Smooth muscle cell of the brain vasculature (primary cell): Measurements from ENCODE around the gene CDKN2A.

Experiments used
- DNase-seq: peaks from one replicate; pipeline ENCODE4 v3.0.0-alpha.2; 2012; ENCODE audit warnings: low read depth, low spot score

Gene CDKN2A

GRCh38 chr9:22005702-22006606 is 11.8 kb upstream of the CDKN2A start:
- DNase-seq = no peak

GRCh38 chr9:22005021-22005701 is 11.0 kb upstream of the CDKN2A start:
- DNase-seq = no peak

- DNase-seq = no peak
Measured at GRCh38 chr9:22002038-22002437, 7.8 kb upstream of the CDKN2A start.

DNA sequence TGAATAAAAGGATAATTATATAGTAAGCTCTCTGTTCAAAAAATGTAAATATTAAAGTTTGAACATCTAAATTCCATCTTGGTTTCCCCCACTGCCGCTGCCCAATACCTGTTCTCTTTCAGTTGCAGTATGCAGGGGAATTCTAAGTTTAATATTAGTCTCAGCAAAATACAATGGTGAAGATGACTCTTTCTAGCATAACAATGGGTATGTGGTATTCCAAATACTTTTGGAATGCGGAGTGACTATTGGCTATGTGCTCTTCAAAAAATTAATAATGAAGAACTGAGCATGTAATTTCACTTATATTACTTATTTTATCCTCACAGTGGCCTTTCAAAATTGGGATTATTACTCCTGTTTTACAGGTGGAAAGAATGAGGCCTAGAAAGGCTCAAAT is 3.8 kb upstream of the CDKN2A start:
- DNase-seq = no peak

- no peak for DNase-seq
Measured at GRCh38 chr9:21997480-21997879, 3.3 kb upstream of the CDKN2A start.

- DNase-seq = no peak
Measured at GRCh38 chr9:21996858-21997257, 2.7 kb upstream of the CDKN2A start.

- DNase-seq = no peak
Measured at GRCh38 chr9:21996438-21996837, 2.2 kb upstream of the CDKN2A start.

DNA sequence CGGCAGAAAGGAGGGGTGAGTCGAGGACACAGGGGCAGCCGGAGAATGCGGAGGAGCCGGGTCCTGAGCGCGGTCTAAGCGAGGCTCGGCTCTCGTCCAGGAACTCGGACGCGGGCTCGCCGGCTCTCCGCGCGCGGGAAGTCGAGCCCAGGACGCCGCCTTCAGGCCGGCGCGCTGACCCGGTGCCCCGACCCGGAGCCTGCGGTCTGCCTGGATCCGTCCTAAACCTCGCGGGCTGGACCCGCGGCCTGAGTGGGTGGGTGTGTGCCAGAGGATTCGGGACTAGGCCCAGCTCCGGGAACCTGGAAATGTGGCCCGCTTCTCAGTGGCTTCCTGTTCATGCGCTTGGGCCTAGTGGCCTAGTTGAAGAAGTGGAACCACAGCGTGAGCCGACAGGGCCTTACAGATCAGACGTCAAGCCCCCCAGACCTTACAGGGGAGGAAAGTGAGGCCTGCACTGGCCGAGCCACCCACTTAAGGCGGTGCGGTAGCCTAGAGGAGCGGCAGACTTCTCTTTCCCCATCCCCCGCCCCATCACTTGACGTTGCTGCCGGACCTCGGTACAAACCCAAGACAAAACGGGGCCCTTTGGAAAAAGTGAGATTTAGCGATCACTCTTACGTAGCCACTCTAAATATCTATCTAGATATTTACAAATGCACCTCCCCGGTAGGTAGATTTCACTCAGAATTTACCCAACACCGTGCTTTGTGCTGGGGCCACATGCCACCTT is 1.6 kb upstream of the CDKN2A start:
- no peak for DNase-seq

DNA sequence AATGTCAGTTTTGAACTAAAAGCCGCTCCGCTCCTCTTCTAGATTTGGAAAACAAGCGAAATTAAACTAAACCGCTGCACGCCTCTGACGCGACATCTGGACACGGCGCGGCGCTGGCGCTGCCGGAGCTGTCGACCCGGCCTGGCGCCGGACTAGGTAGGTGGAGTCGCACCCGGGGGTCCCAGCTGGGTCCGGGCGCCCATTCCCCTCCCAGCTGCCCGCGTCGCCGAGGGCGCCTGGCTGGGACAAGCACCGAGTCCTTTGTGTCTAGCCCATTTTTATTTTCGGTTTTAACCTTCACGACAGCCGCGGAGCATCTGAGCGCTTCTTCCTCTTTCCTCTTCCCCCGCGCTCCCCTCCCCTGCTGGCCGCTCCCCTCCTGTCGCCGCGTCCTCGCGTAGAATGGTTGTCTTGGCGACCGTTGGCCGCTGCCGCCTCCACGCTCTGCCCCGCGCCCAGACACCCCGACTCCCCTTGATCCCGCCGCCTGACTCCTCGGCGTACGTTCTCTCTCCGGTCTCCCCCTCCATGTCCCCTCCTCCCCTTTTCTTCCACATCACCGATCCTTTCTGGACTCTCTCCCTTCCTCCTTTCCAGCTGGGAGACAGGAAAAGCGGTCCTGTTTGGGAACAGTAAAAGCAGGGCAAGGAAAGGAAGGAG is 944 bp upstream of the CDKN2A start:
- no peak for DNase-seq

- DNase-seq = no peak
Measured at GRCh38 chr9:21994556-21995005, 389 bp upstream of the CDKN2A start, which contains the start of gene CDKN2B-AS1. TSS of gene CDKN2B-AS1 (plus strand) at chr9:21994791.

GRCh38 chr9:21993007-21993406 is 1.2 kb downstream of the CDKN2A start:
- DNase-seq = no peak

DNA sequence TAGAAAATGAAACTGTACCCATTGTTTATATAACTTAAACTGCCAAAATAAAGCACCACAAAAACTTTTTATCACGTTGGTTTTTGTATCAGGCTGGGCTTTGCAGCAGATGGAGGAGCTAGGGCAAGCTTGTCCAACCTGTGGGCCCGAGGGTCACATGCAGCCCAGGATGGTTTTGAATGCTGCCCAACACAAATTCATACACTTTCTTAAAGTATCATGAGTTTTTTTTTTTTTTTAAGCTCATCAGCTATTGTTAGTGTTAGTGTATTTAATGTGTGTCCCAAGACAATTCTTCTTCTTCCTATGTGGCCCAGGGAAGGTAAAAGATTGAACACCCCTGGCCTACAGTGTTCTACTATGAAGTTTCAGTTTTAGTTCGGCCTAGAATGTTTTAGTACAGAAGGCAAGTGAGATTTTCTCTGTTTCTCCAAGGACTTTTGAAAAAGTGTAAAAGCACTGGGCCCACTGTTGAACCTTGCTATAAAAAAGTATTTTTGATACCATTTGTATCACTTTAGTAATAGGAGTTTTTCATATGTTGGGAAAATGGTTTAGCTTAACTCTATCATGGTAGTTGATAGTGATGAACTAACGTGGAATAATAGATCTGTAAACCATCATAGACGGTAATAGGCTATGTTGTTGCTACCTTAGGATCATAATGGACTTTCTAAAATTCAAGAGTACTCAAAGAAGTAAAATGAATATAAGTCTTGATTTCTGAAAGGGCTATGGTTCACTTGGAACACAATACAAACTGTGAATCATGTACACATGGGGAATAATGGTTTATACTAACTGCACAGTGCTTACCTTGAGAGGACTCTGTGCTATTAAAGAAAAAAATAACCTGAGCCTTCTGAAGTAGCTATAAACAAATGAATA is 2.9 kb downstream of the CDKN2A start:
- no peak for DNase-seq

DNA sequence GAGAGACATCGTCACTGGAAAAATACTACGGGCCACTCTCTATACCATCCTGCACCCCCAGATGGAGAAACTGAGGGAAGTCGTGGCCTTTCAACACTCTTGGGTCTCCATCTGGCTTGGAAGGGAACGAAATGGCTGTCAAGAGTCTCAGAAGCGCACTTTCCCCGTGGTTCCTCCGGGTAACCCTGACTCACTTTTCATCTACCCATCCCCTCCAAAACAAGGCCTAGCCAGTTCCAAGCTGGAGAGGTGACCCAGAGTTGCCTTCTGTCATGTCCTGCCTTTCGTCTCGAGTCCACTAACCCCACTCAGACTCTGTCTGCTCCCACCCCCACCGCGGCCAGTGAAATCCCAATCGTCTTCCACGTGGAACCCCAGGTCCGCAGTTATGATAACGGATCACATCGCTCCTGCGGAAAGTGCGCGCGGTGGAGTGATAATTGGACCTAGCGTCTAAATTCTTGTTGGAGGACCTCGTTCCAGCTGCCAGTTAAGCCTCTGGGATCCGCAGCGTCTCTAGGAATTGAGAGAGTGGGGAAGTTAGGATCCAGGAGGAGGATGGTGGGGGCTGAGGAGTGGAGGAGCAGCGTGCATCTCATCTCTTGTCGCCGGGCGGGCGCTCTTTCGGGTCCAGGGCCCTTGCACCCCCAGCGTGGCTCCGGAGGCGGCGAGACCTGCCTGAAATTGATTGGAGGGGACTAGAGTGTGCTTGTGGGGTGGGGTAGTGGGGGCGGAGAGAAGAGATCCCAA is 4.6 kb downstream of the CDKN2A start:
- DNase-seq = no peak

DNA sequence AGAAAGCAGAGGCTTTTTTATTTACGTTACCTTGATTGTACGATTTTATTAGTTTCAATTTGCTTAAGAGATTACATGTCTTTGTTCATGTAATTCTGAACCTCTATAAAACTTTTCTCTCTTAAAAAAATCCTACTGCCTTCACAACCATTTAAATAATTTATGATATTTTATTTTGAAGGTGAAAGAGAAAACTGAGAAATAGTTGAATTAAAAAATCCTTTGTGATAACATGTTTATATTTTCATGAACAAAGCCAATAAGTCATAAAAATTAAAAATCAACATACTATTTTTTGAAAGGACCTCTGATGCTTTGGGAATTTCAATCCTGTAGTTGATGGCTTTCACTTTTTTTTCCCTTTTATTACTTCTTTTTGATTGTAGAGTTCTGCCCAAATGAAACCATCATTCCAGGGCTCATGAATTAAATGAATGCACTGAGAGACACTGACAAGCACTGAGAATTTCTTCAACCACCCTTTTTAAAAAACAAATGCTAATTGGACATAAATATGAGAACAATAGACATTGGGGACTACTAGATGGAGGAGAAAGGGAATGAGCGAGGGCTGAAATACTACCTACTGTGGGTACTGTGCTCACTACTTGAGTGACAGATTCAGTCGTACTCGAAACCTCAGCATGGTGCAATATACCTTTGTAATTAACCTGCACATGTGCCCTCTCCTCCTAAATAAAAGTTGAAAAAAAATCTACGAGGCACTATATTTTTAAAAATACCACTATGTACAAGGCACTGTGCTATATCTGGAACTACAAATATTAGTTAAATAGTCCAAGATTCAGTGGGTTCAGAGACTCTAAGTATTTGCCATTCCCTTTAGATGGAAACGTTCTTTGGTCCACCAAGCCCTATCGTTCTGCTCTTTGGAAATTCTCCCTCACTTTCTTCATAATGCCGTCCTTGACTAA is 5.9 kb downstream of the CDKN2A start:
- DNase-seq = no peak

DNA sequence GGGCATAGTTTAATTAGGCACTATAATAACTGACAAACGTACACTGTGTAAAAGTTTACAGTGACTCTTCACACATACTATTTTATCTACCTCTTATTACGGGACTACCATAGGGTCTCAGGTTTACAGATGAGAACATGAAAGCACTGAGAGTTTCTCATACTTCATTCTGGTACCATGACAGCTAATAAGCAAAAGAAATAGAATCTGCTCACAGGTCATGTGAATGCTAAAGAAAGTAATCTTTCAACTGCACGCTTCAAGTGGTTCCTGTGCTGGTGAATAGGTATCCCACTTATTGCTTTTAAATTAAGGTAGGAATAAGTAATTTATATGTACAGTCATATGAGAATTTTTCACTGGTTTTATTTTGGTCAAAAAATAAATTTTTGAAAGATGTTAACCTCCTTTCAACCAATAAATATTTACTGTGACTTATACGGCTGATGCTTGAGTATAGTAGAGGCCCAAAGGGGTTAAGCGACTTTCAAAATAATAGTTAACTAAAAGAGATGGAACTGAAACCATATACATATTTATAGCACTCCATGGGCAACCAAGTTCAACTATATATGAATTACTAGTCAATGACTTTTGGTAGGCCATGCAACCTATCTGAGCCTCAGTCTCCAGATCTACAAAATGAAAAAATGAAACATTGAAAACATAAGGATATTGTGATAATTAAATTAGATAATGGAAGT is 8.1 kb downstream of the CDKN2A start:
- no peak for DNase-seq

GRCh38 chr9:21984101-21984500 is 10.1 kb downstream of the CDKN2A start:
- DNase-seq = no peak

DNA sequence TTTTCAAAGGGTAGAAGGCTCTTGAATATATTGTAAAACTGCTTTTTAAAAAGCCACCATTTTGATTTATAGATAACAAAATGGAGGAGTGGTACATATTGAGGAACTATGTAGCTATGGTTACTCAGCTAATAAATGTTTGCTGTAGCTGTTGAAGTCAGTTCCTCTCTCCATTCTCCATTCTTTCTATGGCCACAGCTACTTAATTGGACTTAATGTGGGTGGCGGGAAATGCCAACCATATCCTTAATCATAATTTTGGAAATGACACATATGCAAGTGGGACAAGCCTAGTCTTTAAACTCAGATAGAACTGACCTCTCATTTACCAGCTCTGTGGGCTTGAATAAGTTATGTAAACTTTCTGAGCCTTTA is 10.6 kb downstream of the CDKN2A start:
- DNase-seq = no peak

DNA sequence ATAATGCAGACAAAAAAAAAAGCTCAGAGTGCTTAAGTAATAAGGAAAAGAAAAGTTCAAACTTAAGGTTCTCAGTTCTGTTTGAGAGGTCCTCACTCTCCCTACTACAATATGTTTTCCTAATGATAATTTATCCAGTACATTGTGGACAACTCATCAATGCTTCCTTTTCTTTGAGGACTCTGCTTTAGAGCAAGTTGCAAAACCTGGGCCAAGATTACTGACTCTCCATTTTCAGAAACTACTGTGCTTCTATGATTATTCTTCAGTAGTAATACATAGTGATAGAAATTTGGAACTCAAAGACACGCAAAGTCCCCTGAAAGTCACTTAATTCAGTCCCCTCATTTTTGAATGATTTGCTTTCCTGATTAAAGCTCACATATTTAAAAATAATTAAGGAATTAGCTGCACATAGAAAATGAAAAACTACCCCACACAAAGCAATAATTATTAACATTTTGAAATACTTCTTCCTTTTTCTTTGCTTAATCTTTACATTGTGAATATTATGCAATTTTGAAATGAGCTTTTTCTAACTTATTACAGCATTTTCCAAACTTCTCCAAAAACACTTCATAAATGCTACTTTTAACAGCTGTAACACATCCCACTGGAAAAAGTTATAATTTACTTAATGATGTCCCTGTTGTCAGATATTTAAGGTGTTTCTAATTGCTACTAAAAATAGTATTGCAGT is 11.2 kb downstream of the CDKN2A start:
- no peak for DNase-seq
